D721Med (cell line): Measurements from ENCODE around the gene CA9.

ENCODE experiments used
- DNase-seq: peaks from one replicate; pipeline ENCODE4 v3.0.0; 2011; ENCODE audit warnings: low spot score; ENCODE audit not compliant: insufficient read length
- FAIRE-seq: peaks from 2 replicates; lab custom pipeline; 2011; peaks lifted over from hg19 to GRCh38; lab: Jason Lieb, UNC
- TF ChIP-seq, protein P1 (sequence below): IDR thresholded peaks from 2 replicates; pipeline ENCODE4 v1.5.1; 2012; ENCODE audit warnings: mild to moderate bottlenecking, control low read depth; ENCODE audit not compliant: insufficient read depth; ENCODE audit errors: missing control alignments

Gene CA9

GRCh38 chr9:35650341-35651158 lies 23.2 kb upstream of the CA9 start, which contains the start of gene SIT1:
SIT1 (minus strand) TSS chr9:35650931; CDS start chr9:35650853, 78 bp downstream.
- FAIRE-seq (no peak), DNase-seq (peak; percentile 12)
- TF ChIP-seq, protein P1, sequence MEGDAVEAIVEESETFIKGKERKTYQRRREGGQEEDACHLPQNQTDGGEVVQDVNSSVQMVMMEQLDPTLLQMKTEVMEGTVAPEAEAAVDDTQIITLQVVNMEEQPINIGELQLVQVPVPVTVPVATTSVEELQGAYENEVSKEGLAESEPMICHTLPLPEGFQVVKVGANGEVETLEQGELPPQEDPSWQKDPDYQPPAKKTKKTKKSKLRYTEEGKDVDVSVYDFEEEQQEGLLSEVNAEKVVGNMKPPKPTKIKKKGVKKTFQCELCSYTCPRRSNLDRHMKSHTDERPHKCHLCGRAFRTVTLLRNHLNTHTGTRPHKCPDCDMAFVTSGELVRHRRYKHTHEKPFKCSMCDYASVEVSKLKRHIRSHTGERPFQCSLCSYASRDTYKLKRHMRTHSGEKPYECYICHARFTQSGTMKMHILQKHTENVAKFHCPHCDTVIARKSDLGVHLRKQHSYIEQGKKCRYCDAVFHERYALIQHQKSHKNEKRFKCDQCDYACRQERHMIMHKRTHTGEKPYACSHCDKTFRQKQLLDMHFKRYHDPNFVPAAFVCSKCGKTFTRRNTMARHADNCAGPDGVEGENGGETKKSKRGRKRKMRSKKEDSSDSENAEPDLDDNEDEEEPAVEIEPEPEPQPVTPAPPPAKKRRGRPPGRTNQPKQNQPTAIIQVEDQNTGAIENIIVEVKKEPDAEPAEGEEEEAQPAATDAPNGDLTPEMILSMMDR: no peak

DNA sequence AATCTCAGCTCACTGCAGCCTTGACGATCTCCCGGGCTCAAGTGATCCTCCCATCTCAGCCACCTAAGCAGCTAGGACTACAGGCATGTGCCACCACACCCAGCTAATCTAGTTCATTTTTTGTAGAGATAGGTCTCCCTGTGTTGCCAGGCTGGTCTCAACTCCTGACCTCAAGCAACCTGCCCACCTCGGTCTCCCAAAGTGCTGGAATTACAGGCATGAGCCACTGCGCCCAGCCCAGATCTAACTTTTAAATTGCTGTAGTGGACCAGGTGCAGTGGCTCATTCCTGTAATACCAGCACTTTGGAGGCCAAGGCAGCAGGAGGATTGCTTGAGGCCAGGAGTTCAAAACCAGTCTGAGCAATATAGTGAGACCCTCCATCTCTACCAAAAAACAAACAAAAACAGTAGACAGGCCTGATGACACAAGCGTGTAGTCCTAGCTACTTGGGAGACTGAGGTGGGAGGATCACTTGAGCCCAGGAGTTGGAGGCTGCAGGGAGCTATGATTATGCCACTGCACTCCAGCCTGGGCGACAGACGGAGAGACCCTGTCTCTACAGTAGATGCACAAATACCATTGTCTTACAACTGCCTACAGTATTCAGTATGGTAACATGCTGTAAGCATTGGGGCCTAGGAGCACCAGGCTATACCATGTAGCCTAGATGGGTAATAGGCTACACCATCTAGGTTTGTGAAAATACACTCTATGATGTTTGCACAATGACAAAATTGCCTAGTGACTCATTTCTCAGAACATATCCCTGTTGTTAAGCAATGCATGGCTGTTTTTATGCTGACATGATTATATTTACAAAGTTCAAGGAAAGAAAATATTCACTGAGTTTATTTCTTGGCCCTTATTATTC lies 21.5 kb upstream of the CA9 start:
- TF ChIP-seq, protein P1: no peak
- no peak for DNase-seq
- no peak for FAIRE-seq

DNA sequence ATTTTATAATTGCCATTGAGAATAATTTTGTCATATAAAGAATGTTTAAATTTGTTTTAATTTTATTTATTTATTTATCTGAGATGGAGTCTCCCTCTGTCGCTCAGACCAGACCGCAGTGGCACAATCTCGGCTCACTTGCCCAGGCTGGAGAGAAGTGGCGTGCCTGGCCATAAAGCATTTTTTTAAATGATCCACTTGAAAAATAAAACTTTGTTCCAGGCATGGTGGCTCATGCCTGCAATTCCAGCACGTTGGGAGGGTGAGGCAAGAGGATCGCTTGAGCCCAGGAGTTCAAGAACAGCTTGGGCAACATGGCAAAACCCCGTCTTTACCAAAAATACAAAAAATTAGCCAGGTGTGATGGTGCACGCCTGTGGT lies 20.9 kb upstream of the CA9 start:
- no peak for FAIRE-seq
- TF ChIP-seq, protein P1: no peak

GRCh38 chr9:35653611-35654010 lies 20.1 kb upstream of the CA9 start:
- FAIRE-seq (no peak), DNase-seq (no peak)
- TF ChIP-seq, protein P1: no peak

More for the DNA sequence above, 20.9 kb upstream of the CA9 start:
- DNase-seq: no peak

DNA sequence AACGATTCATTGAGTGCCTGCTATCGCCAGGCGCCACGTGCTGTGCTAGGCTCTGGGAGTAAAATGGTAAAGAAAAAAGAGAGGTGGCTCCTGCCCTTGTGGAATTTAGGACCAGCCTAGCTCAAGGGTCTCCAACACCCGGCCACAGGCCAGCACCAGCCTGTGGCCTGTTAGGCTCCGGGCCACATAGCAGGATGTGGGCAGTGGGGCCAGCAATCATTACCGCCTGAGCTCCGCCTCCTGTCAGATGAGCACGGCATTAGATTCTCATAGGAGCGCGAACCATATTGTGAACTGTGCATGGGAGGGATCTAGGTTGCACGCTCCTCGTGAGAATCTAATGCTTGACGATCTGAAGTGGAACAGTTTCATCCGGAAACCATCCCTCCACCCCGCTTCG lies 17.4 kb upstream of the CA9 start:
- FAIRE-seq: no peak
- DNase-seq: peak; percentile 2

GRCh38 chr9:35656831-35657545 lies 16.7 kb upstream of the CA9 start:
- TF ChIP-seq, protein P1: no peak
- DNase-seq: peak; percentile 14
- no peak for FAIRE-seq

More for the DNA sequence above, 17.4 kb upstream of the CA9 start:
- TF ChIP-seq, protein P1: no peak
